Measurements from ENCODE around the gene SFMBT2.

SFMBT2 gene

GRCh38 chr10:7410862-7411670 is at the start of gene SFMBT2:
TSS of gene SFMBT2 (minus strand) at chr10:7411034. CDS start at chr10:7381898, 29,136 bp downstream.
- in situ Hi-C loops (cut with HindIII; ENCODE audit: low sequenced_read_pairs) = no loop called here

- in situ Hi-C loops (cut with HindIII; ENCODE audit: low sequenced_read_pairs) = no loop called here
Observed at GRCh38 chr10:7460006-7460405, 49.2 kb upstream of the SFMBT2 start.

- in situ Hi-C loops (cut with HindIII; ENCODE audit: low sequenced_read_pairs) = no loop called here
Observed at GRCh38 chr10:7458556-7458955, 47.7 kb upstream of the SFMBT2 start.

- in situ Hi-C loops (cut with HindIII; ENCODE audit: low sequenced_read_pairs) = no loop called here
Observed at GRCh38 chr10:7457478-7458316, 46.9 kb upstream of the SFMBT2 start.

- in situ Hi-C loops (cut with HindIII; ENCODE audit: low sequenced_read_pairs) = no loop called here
Observed at GRCh38 chr10:7449063-7449695, 38.3 kb upstream of the SFMBT2 start.

- in situ Hi-C loops (cut with HindIII; ENCODE audit: low sequenced_read_pairs) = no loop called here
Observed at GRCh38 chr10:7445474-7446185, 34.8 kb upstream of the SFMBT2 start.

- in situ Hi-C loops (cut with HindIII; ENCODE audit: low sequenced_read_pairs) = loop anchor here (5.0 kb wide), 1 partner anchor 48 kb away; no protein-coding TSS in a partner anchor
Observed at GRCh38 chr10:7444551-7445121, 33.8 kb upstream of the SFMBT2 start.

- in situ Hi-C loops (cut with HindIII; ENCODE audit: low sequenced_read_pairs) = loop anchor here (5.0 kb wide), 1 partner anchor 49 kb away; no protein-coding TSS in a partner anchor
Observed at GRCh38 chr10:7443036-7443435, 32.2 kb upstream of the SFMBT2 start.

- in situ Hi-C loops (cut with HindIII; ENCODE audit: low sequenced_read_pairs) = loop anchor here (5.0 kb wide), 1 partner anchor 51 kb away; no protein-coding TSS in a partner anchor
Observed at GRCh38 chr10:7441403-7442147, 30.7 kb upstream of the SFMBT2 start.

GRCh38 chr10:7439696-7440095 is 28.9 kb upstream of the SFMBT2 start:
- in situ Hi-C loops (cut with HindIII; ENCODE audit: low sequenced_read_pairs) = loop anchor here (5.0 kb wide), 1 partner anchor 53 kb away; no protein-coding TSS in a partner anchor

GRCh38 chr10:7438196-7438986 is 27.6 kb upstream of the SFMBT2 start:
- in situ Hi-C loops (cut with HindIII; ENCODE audit: low sequenced_read_pairs) = no loop called here

- in situ Hi-C loops (cut with HindIII; ENCODE audit: low sequenced_read_pairs) = no loop called here
Observed at GRCh38 chr10:7436490-7437100, 25.8 kb upstream of the SFMBT2 start.

- in situ Hi-C loops (cut with HindIII; ENCODE audit: low sequenced_read_pairs) = no loop called here
Observed at GRCh38 chr10:7435674-7436073, 24.8 kb upstream of the SFMBT2 start.

GRCh38 chr10:7434378-7434777 is 23.5 kb upstream of the SFMBT2 start:
- in situ Hi-C loops (cut with HindIII; ENCODE audit: low sequenced_read_pairs) = no loop called here

GRCh38 chr10:7433861-7434260 is 23.0 kb upstream of the SFMBT2 start:
- in situ Hi-C loops (cut with HindIII; ENCODE audit: low sequenced_read_pairs) = no loop called here

GRCh38 chr10:7432884-7433726 is 22.3 kb upstream of the SFMBT2 start:
- in situ Hi-C loops (cut with HindIII; ENCODE audit: low sequenced_read_pairs) = no loop called here

- in situ Hi-C loops (cut with HindIII; ENCODE audit: low sequenced_read_pairs) = no loop called here
Observed at GRCh38 chr10:7428673-7429350, 18.0 kb upstream of the SFMBT2 start.

Measured in endothelial cell of hepatic sinusoid (primary cell).